ENCODE data around the gene LITAFD.

DNA sequence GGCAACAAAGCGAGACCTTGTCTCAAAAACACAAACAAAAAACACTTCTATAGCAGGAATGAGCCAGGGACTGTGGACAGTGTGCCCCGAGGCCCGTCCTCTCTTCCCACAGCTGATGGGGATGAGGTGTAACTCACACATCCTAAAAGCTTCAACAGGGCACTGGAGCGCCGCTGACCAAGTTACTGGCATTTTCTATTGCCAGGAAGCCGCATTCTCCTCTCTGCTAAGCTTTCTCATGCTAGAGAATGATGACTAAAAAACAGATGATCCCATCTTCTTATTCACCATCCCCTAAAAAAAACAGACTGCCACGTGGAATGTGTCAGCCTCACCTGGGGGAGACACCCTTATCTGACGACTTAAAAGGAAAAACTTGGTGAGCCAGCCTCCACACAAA lies 29.6 kb upstream of the LITAFD start:
- TF ChIP-seq POLR2A (IDR thresholded peaks at IDR 0.05; ENCODE audit: low read length) (no peak), GATA1 (IDR thresholded peaks at IDR 0.05; ENCODE audit: low read depth, low read length) (no peak)
